Activated CD4-positive, alpha-beta T cell treated with anti-CD3 and anti-CD28 coated beads for 1 hour (primary cell): Measurements from ENCODE around the gene AZU1.

Experiments used
- DNase-seq: peaks from one replicate; pipeline ENCODE4 v3.0.0-alpha.2; 2020

The AZU1 gene

GRCh38 chr19:855566-856120, 28.0 kb downstream of the AZU1 start:
- no peak for DNase-seq

GRCh38 chr19:858284-858683, 30.6 kb downstream of the AZU1 start:
- no peak for DNase-seq

- no peak for DNase-seq
Observed at GRCh38 chr19:858868-859843, 31.5 kb downstream of the AZU1 start, which contains the start of gene CFD. Gene CFD (plus strand): TSS chr19:859664. CDS start chr19:859690, 26 bp downstream.

- no peak for DNase-seq
Observed at GRCh38 chr19:861141-861755, 33.6 kb downstream of the AZU1 start.

- DNase-seq = peak; percentile 49
Observed at GRCh38 chr19:861756-862580, 34.3 kb downstream of the AZU1 start.

- DNase-seq = peak; percentile 66
Observed at GRCh38 chr19:862581-863314, 35.1 kb downstream of the AZU1 start.

- no peak for DNase-seq
Observed at GRCh38 chr19:863315-863620, 35.6 kb downstream of the AZU1 start.

GRCh38 chr19:866769-867300, 39.2 kb downstream of the AZU1 start:
- DNase-seq = no peak

GRCh38 chr19:867301-867793, 39.7 kb downstream of the AZU1 start:
- DNase-seq = no peak

- no peak for DNase-seq
Observed at GRCh38 chr19:867855-868457, 40.3 kb downstream of the AZU1 start.

GRCh38 chr19:868458-869244, 41.0 kb downstream of the AZU1 start:
- no peak for DNase-seq

GRCh38 chr19:869245-870177, 41.9 kb downstream of the AZU1 start:
- DNase-seq = no peak

- DNase-seq = no peak
Observed at GRCh38 chr19:870314-870713, 42.7 kb downstream of the AZU1 start.

GRCh38 chr19:870963-871401, 43.3 kb downstream of the AZU1 start:
- DNase-seq = no peak

- no peak for DNase-seq
Observed at GRCh38 chr19:871446-872265, 44.0 kb downstream of the AZU1 start.

GRCh38 chr19:872266-872951, 44.8 kb downstream of the AZU1 start:
- DNase-seq = peak; percentile 69

GRCh38 chr19:873084-873483, 45.4 kb downstream of the AZU1 start:
- DNase-seq = peak; percentile 51

- DNase-seq = no peak
Observed at GRCh38 chr19:873561-874041, 46.0 kb downstream of the AZU1 start.
